Ishikawa (cell line): Measurements from ENCODE around the gene ABHD12B.

Experiments used
- CEBPB ChIP-seq: IDR thresholded peaks from 2 replicates; pipeline ENCODE4 v1.6.1; 2012
- CREB1 ChIP-seq: IDR thresholded peaks from 2 replicates; pipeline ENCODE4 v1.6.1; 2012; ENCODE audit warnings: low read depth
- EGR1 ChIP-seq: IDR thresholded peaks from 2 replicates; pipeline ENCODE4 v1.6.1; 2012
- EP300 ChIP-seq: IDR thresholded peaks from 2 replicates; pipeline ENCODE4 v1.6.1; 2012; ENCODE audit warnings: borderline replicate concordance
- FOXM1 ChIP-seq: IDR thresholded peaks from 2 replicates; pipeline ENCODE4 v1.6.1; 2012; ENCODE audit warnings: low read depth, borderline replicate concordance
- NFIC ChIP-seq: IDR thresholded peaks from 2 replicates; pipeline ENCODE4 v1.6.1; 2012
- RAD21 ChIP-seq: IDR thresholded peaks from 2 replicates; pipeline ENCODE4 v1.6.1; 2012; ENCODE audit warnings: low read depth
- TAF1 ChIP-seq: IDR thresholded peaks from 2 replicates; pipeline ENCODE4 v1.6.1; 2012; ENCODE audit warnings: low read depth, mild to moderate bottlenecking
- TCF12 ChIP-seq: IDR thresholded peaks from 2 replicates; pipeline ENCODE4 v1.6.1; 2012; ENCODE audit warnings: low read depth
- TEAD4 ChIP-seq: IDR thresholded peaks from 2 replicates; pipeline ENCODE4 v1.6.1; 2012
- YY1 ChIP-seq: IDR thresholded peaks from 2 replicates; pipeline ENCODE4 v1.6.1; 2012; ENCODE audit warnings: low read depth
- ZBTB7A ChIP-seq: IDR thresholded peaks from 2 replicates; pipeline ENCODE4 v1.6.1; 2012; ENCODE audit warnings: low read depth
- TF ChIP-seq, protein P1 (sequence below): IDR thresholded peaks from 2 replicates; pipeline ENCODE4 v1.6.1; 2012; ENCODE audit warnings: low read depth, mild to moderate bottlenecking
- TF ChIP-seq, protein P2 (sequence below): IDR thresholded peaks from 2 replicates; pipeline ENCODE4 v1.6.1; 2012
- TF ChIP-seq, protein P3 (sequence below): IDR thresholded peaks from 2 replicates; pipeline ENCODE4 v1.6.1; 2012

Gene ABHD12B, protein sequence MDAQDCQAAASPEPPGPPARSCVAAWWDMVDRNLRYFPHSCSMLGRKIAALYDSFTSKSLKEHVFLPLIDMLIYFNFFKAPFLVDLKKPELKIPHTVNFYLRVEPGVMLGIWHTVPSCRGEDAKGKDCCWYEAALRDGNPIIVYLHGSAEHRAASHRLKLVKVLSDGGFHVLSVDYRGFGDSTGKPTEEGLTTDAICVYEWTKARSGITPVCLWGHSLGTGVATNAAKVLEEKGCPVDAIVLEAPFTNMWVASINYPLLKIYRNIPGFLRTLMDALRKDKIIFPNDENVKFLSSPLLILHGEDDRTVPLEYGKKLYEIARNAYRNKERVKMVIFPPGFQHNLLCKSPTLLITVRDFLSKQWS

DNA sequence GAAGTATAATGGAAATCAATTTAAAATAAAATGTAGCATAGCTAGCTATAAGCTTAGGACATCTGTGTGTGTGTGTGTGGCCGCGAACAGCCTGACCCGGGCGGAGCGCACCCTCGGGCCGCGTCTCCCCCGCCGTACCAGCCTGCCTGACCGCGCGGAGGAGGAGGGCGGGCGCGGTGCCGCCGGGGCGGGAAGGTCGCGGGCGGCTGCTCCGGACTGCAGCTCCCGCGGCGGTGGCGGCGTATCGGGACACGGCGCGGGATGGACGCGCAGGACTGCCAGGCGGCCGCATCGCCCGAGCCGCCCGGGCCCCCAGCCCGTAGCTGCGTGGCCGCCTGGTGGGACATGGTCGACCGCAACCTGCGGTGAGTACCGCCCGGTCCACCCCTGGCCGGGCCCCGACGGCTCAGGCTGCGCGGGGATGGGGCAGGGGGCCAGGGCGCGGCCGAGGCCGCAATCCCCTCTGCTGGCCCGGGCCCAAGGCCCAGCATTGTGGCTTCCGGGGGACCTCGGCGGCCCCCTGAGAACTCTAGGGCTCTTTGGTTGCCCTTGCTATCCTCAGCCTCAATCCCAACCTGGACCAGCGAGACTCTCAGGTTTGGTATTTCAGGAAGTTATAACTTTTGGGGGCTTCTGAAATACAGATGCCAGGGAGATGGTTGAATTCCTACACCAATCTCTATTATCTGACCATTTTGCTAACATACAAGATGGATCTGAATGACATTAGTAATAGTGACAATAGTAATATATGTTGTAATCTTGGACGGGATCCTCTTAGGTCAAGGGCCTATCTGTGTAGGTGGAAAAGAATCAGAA, at the start of gene ABHD12B:
Gene ABHD12B, plus strand, starts transcription at position 140 of the 819 bp plus-strand sequence. Its CDS starts 122 bp downstream, at position 262.
- TF ChIP-seq, protein P1, sequence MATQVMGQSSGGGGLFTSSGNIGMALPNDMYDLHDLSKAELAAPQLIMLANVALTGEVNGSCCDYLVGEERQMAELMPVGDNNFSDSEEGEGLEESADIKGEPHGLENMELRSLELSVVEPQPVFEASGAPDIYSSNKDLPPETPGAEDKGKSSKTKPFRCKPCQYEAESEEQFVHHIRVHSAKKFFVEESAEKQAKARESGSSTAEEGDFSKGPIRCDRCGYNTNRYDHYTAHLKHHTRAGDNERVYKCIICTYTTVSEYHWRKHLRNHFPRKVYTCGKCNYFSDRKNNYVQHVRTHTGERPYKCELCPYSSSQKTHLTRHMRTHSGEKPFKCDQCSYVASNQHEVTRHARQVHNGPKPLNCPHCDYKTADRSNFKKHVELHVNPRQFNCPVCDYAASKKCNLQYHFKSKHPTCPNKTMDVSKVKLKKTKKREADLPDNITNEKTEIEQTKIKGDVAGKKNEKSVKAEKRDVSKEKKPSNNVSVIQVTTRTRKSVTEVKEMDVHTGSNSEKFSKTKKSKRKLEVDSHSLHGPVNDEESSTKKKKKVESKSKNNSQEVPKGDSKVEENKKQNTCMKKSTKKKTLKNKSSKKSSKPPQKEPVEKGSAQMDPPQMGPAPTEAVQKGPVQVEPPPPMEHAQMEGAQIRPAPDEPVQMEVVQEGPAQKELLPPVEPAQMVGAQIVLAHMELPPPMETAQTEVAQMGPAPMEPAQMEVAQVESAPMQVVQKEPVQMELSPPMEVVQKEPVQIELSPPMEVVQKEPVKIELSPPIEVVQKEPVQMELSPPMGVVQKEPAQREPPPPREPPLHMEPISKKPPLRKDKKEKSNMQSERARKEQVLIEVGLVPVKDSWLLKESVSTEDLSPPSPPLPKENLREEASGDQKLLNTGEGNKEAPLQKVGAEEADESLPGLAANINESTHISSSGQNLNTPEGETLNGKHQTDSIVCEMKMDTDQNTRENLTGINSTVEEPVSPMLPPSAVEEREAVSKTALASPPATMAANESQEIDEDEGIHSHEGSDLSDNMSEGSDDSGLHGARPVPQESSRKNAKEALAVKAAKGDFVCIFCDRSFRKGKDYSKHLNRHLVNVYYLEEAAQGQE, result no peak
- TF ChIP-seq TEAD4 (no peak), EP300 (no peak), EGR1 (no peak), RAD21 (no peak), NFIC (no peak), YY1 (no peak), ZBTB7A (no peak), CREB1 (no peak), CEBPB (no peak), TCF12 (no peak), FOXM1 (no peak), TAF1 (no peak)
- TF ChIP-seq, protein P2, sequence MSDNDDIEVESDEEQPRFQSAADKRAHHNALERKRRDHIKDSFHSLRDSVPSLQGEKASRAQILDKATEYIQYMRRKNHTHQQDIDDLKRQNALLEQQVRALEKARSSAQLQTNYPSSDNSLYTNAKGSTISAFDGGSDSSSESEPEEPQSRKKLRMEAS, result no peak
- TF ChIP-seq, protein P3, sequence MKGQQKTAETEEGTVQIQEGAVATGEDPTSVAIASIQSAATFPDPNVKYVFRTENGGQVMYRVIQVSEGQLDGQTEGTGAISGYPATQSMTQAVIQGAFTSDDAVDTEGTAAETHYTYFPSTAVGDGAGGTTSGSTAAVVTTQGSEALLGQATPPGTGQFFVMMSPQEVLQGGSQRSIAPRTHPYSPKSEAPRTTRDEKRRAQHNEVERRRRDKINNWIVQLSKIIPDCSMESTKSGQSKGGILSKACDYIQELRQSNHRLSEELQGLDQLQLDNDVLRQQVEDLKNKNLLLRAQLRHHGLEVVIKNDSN, result no peak

DNA sequence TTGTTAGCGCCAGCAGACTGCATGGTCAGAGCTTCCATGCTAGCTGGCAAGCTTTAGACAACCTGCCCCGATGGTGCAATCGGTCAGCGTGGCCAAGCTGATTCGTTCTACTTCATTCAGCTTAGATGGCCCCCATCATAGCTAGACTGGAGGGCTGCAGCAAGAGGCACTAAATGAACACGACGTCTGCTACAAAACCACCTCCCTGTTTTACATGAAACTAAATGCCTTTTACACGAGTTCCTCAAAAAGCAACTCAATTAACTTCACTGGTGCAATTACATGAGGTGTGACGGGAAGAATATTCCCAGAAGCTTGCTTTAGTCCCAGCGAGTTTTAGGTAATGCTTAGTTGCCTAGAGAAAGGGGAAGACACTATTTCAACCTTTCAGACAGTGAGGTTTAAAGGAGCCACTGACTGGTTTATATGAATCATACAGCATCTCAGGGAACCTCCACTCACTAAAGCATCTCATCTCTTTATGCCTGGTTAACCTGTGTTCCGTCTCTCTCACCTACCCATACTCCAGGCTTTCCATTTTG, 49.3 kb upstream of the ABHD12B start:
- TF ChIP-seq FOXM1 (no peak), CREB1 (no peak), TCF12 (no peak), NFIC (no peak), ZBTB7A (no peak), YY1 (no peak)

DNA sequence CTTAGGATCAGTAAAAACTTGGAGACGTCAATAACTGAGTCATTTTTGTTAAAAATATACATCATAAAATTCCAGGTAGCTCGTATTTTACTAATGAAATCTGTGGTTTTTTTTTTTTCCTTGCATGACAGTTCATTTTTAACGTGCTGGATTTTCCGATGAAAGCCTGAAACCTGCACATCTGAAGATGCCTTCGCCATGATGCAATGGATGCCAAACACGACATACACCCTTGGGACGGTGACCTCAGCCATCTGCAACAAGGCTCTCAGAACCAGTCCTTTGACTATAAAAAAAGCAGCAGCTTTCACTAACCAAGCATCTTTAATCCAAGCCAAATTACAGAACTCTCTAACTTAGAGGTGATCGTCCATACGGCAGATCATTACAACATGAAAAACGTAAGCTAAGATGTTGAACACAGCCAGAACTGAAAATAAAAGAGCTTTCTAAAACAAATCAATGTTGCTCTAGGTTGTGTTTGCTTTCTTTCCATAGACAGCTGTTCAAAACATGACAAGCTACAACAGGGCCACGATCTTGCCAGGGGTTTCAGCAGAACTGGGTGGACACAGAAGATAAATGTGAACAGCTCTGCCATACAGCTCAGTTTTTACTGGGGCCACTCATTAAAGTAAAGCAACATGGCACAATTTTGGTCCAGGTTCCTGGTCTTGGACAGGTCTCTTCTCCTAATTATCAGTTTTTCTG, 48.6 kb upstream of the ABHD12B start:
- TF ChIP-seq YY1, result no peak
- TF ChIP-seq FOXM1, result no peak
- TF ChIP-seq, protein P3, result no peak
- TF ChIP-seq NFIC, result no peak
- TF ChIP-seq CEBPB, result no peak
- no peak for TF ChIP-seq TCF12
- no peak for TF ChIP-seq CREB1
- TF ChIP-seq TEAD4, result no peak
- no peak for TF ChIP-seq RAD21
- TF ChIP-seq TAF1, result no peak
- TF ChIP-seq, protein P1, result no peak
- no peak for TF ChIP-seq ZBTB7A

DNA sequence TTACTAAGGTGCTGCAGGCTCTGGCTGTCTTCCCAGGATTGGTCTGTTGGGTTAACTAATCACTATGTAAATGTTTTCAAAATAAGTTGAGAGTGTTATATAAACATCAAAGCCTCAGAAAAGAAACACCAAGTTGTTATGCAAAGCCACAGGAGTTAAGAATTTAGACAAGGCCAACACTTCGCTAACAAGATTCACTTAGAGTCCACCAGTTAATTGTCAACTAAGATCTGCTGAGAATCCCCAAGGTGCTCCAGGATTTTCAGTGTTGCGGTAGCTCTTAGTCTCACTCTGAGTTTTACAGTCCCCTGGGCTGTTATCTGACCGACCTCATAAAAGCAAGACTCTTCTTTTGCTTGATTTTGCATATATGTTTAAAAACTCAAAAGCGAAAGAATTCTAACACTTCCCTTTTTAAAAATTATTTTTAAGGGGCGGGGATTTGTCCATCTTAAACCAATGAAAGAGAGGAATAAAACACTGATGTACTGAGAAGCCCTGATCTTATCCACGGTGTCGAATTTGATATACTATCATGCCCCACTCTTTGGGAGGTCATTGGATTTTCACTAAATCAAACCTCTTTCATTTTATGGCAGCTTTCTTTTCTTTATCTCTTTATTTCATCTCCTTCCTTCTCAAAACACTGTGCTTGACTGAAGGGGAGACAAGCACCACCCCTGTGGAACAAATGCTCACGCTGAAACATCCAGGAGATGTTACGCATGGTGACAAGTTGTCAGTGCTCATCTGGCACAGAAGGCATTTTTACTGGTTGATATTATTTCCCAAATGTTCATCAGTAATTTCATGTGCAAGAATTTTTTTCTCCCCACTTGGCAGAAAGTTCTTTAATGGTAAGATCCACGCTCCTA, 47.9 kb upstream of the ABHD12B start:
- TF ChIP-seq FOXM1, result no peak
- no peak for TF ChIP-seq TEAD4
- TF ChIP-seq RAD21, result no peak
- TF ChIP-seq CREB1, result no peak
- no peak for TF ChIP-seq ZBTB7A
- TF ChIP-seq TAF1, result no peak
- no peak for TF ChIP-seq NFIC
- TF ChIP-seq EGR1, result no peak
- TF ChIP-seq, protein P3, result no peak
